HepG2 (cell line): Measurements from ENCODE around the gene CDK2AP2. TPM values are rescaled to one million over a fixed set of nuclear protein-coding genes. Genes with fewer than 3 reads are reported as not detected.
A peak's percentile ranks its signal among the peaks of the same experiment; 100 is the strongest.

Experiments used
- ARNT2 ChIP-seq: sonication (generic); formaldehyde crosslinking; IDR thresholded peaks from 2 replicates; pipeline ENCODE4 v1.8.0; 2022; ENCODE audit warnings: mild to moderate bottlenecking, low read depth, missing genetic modification reagents, moderate library complexity
- BORCS8-MEF2B ChIP-seq: sonication (generic); formaldehyde crosslinking; IDR thresholded peaks from 2 replicates; pipeline ENCODE4 v1.8.0; 2022; ENCODE audit warnings: mild to moderate bottlenecking, missing genetic modification reagents
- CHCHD3 ChIP-seq: sonication (generic); formaldehyde crosslinking; IDR thresholded peaks from 2 replicates; pipeline ENCODE4 v1.8.0; 2022; ENCODE audit warnings: mild to moderate bottlenecking, missing genetic modification reagents, moderate library complexity
- CHD2 ChIP-seq: IDR thresholded peaks from 2 replicates; pipeline ENCODE4 v1.6.1; 2011; ENCODE audit warnings: low read depth, low read length, improper control_type of control experiment
- HMGA1 ChIP-seq: sonication (generic); formaldehyde crosslinking; conservative IDR thresholded peaks from 2 replicates; pipeline ENCODE4 v1.4.0; 2020; ENCODE audit warnings: missing genetic modification reagents
- HNRNPL ChIP-seq: fragments of 200-400 bp; formaldehyde crosslinking; IDR thresholded peaks from 2 replicates; pipeline ENCODE4 v1.6.1; 2017; ENCODE audit warnings: mild to moderate bottlenecking, low read depth, low read length
- MATR3 ChIP-seq: sonication (generic); formaldehyde crosslinking; IDR thresholded peaks from 2 replicates; pipeline ENCODE4 v1.4.0; 2020; ENCODE audit warnings: missing genetic modification reagents
- MED1 ChIP-seq: sonication (generic); formaldehyde crosslinking; IDR thresholded peaks from 2 replicates; pipeline ENCODE4 v1.4.0; 2020; ENCODE audit warnings: missing genetic modification reagents
- NAIF1 ChIP-seq: sonication (generic); formaldehyde crosslinking; IDR thresholded peaks from 2 replicates; pipeline ENCODE4 v1.5.0; 2020; ENCODE audit warnings: mild to moderate bottlenecking, missing genetic modification reagents, borderline replicate concordance
- NCOR1 ChIP-seq: fragments of 200-600 bp; sonication (generic); IDR thresholded peaks from 2 replicates; pipeline ENCODE4 v1.7.0; 2017; ENCODE audit warnings: antibody characterized with exemption, low read length, borderline replicate concordance
- PHB2 ChIP-seq: fragments of 450-650 bp; IDR thresholded peaks from 2 replicates; pipeline ENCODE4 v1.6.1; 2018; ENCODE audit not compliant: partially characterized antibody
- SOX5 ChIP-seq: IDR thresholded peaks from 2 replicates; pipeline ENCODE4 v1.6.1; 2016; ENCODE audit warnings: borderline replicate concordance
- SP140L ChIP-seq: sonication (generic); formaldehyde crosslinking; IDR thresholded peaks from 2 replicates; pipeline ENCODE4 v1.4.0; 2020; ENCODE audit warnings: missing genetic modification reagents, borderline replicate concordance
- TCF7 ChIP-seq: sonication (generic); IDR thresholded peaks from 2 replicates; pipeline ENCODE4 v1.6.1; 2016; ENCODE audit warnings: antibody characterized with exemption, low read depth
- TOE1 ChIP-seq: sonication (generic); formaldehyde crosslinking; IDR thresholded peaks from 2 replicates; pipeline ENCODE4 v1.4.0; 2020; ENCODE audit warnings: mild to moderate bottlenecking, missing genetic modification reagents
- ZNF10 ChIP-seq: sonication (generic); formaldehyde crosslinking; IDR thresholded peaks from 2 replicates; pipeline ENCODE4 v1.4.0; 2020; ENCODE audit warnings: mild to moderate bottlenecking, low read depth, missing genetic modification reagents, borderline replicate concordance
- ZNF225 ChIP-seq: sonication (generic); formaldehyde crosslinking; IDR thresholded peaks from 2 replicates; pipeline ENCODE4 v1.4.0; 2020; ENCODE audit warnings: mild to moderate bottlenecking, missing genetic modification reagents
- ZNF772 ChIP-seq: sonication (generic); formaldehyde crosslinking; IDR thresholded peaks from 2 replicates; pipeline ENCODE4 v1.5.0; 2020; ENCODE audit warnings: mild to moderate bottlenecking, missing genetic modification reagents
- ZNF773 ChIP-seq: sonication (generic); formaldehyde crosslinking; IDR thresholded peaks from 2 replicates; pipeline ENCODE4 v1.4.0; 2020; ENCODE audit warnings: missing genetic modification reagents, borderline replicate concordance
- polyA plus RNA-seq, 8 experiments: library from polyadenylated mRNA; depleted of rRNA in 3 of 8; stranded (reverse) in 7 of 8; unstranded in 1 of 8; fragments of >200 nt; fragmentation: Illumina TruSeq in 4 of 8; extraction: Trizol in 4 of 8; gene quantifications; 2 replicates each; pipeline versions ENCODE4 v1.2.1 to v1.2.3, GENCODE V29; 2011 to 2016; ENCODE audit warnings: low read depth in 4 of 8, missing spikeins in 1 of 8, mixed read lengths in 1 of 8; ENCODE audit not compliant: insufficient read depth in 1 of 8
- total RNA-seq, 5 experiments: library from RNA; depleted of rRNA; stranded (reverse); fragments of >200 nt; fragmentation: Illumina TruSeq; extraction: Trizol; gene quantifications; 2 replicates each; pipeline ENCODE4 v1.2.3, GENCODE V29; 2016; ENCODE audit warnings: low read depth in 1 of 5
- TF ChIP-seq, protein P1 (sequence below): IDR thresholded peaks from 2 replicates; pipeline ENCODE4 v1.6.1; 2016; ENCODE audit warnings: missing compliant biosample characterization, missing genetic modification reagents, borderline replicate concordance
- TF ChIP-seq, protein P2 (sequence below): sonication (generic); formaldehyde crosslinking; IDR thresholded peaks from 2 replicates; pipeline ENCODE4 v1.4.0; 2020; ENCODE audit warnings: mild to moderate bottlenecking, missing genetic modification reagents
- TF ChIP-seq, protein P3 (sequence below): sonication (generic); formaldehyde crosslinking; IDR thresholded peaks from 2 replicates; pipeline ENCODE4 v1.4.0; 2020; ENCODE audit warnings: missing genetic modification reagents; ENCODE audit errors: not compliant biosample characterization
- TF ChIP-seq, protein P4 (sequence below): sonication (generic); formaldehyde crosslinking; IDR thresholded peaks from 2 replicates; pipeline ENCODE4 v1.4.0; 2020; ENCODE audit warnings: missing genetic modification reagents
- TF ChIP-seq, protein P5 (sequence below): sonication (generic); formaldehyde crosslinking; IDR thresholded peaks from 2 replicates; pipeline ENCODE4 v1.5.0; 2020; ENCODE audit warnings: mild to moderate bottlenecking, missing genetic modification reagents

CDK2AP2 gene
- total and polyA plus RNA-seq, 2 of the 13 experiments (the other 11 are each of a cell fraction or from before 2014, with no cell fraction given) = 15.0 to 23.2 TPM

DNA sequence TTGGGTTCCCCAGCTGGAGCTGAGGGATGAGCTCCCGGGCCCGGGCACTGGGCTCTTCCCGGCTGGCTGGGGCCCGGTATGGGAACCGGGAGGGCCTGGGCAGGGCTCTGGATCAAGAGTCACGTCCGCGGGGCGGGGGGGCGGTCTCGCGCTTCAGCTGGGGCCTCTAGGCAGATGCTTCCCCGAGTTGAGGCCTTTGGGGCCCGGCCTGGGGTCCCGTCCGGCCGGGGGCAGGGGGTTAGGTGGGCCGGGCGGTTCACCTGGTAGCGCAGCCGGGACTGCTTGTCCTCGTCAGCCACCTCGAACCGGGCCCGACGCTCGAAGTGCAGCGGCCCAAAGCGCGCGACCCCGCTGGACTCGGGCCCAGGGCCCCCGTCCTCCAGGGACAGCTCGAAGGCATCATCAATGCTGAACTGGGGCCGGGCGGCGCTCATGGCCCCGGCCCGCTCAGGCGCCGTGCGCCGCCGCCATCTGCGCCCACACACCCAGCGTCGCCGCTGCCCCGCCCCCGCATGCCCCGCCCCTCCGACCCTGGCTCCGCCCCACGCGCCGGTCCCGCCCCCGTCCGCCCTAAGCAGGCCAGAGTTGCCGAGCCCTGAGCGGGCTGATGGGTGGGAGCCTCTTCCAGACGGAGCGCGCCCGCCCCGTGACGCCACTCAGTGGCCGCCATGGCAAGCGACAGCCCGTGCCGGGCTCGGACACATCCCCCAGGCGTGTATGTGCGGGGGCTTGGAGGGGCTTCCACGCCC lies 39.0 kb downstream of the CDK2AP2 start, which contains the start of gene TMEM134 (continued):
- no peak for TF ChIP-seq SP140L (CRISPR knock-in tag)
- TF ChIP-seq ARNT2 = no peak; the same call in 1 of the 2 replicates
- no peak for TF ChIP-seq TOE1 (CRISPR knock-in tag)
- no peak for TF ChIP-seq HNRNPL
- TF ChIP-seq CHD2 = 0 out of 2 replicates have a peak, but pooled peaks have one; percentile 26
- no peak for TF ChIP-seq TCF7
- TF ChIP-seq ZNF10 (CRISPR knock-in tag) = no peak
- no peak; the same call in 1 of the 2 replicates for TF ChIP-seq ZNF772 (CRISPR knock-in tag)
- TF ChIP-seq BORCS8-MEF2B (CRISPR knock-in tag) = peak; percentile 63
- no peak for TF ChIP-seq NAIF1 (CRISPR knock-in tag)
- TF ChIP-seq ZNF225 (CRISPR knock-in tag) = no peak
- TF ChIP-seq MED1 = peak; percentile 67
- TF ChIP-seq, protein P1, sequence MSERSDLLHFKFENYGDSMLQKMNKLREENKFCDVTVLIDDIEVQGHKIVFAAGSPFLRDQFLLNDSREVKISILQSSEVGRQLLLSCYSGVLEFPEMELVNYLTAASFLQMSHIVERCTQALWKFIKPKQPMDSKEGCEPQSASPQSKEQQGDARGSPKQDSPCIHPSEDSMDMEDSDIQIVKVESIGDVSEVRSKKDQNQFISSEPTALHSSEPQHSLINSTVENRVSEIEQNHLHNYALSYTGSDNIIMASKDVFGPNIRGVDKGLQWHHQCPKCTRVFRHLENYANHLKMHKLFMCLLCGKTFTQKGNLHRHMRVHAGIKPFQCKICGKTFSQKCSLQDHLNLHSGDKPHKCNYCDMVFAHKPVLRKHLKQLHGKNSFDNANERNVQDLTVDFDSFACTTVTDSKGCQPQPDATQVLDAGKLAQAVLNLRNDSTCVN (CRISPR knock-in tag) = no peak
- TF ChIP-seq CHCHD3 (CRISPR knock-in tag) = peak; percentile 15; the same call in 1 of the 2 replicates
- no peak for TF ChIP-seq PHB2
- TF ChIP-seq, protein P2, sequence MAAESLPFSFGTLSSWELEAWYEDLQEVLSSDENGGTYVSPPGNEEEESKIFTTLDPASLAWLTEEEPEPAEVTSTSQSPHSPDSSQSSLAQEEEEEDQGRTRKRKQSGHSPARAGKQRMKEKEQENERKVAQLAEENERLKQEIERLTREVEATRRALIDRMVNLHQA (CRISPR knock-in tag) = no peak
- TF ChIP-seq MATR3 (CRISPR knock-in tag) = no peak
- TF ChIP-seq NCOR1 = no peak
- TF ChIP-seq, protein P3, sequence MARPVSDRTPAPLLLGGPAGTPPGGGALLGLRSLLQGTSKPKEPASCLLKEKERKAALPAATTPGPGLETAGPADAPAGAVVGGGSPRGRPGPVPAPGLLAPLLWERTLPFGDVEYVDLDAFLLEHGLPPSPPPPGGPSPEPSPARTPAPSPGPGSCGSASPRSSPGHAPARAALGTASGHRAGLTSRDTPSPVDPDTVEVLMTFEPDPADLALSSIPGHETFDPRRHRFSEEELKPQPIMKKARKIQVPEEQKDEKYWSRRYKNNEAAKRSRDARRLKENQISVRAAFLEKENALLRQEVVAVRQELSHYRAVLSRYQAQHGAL (CRISPR knock-in tag) = no peak
- TF ChIP-seq, protein P4, sequence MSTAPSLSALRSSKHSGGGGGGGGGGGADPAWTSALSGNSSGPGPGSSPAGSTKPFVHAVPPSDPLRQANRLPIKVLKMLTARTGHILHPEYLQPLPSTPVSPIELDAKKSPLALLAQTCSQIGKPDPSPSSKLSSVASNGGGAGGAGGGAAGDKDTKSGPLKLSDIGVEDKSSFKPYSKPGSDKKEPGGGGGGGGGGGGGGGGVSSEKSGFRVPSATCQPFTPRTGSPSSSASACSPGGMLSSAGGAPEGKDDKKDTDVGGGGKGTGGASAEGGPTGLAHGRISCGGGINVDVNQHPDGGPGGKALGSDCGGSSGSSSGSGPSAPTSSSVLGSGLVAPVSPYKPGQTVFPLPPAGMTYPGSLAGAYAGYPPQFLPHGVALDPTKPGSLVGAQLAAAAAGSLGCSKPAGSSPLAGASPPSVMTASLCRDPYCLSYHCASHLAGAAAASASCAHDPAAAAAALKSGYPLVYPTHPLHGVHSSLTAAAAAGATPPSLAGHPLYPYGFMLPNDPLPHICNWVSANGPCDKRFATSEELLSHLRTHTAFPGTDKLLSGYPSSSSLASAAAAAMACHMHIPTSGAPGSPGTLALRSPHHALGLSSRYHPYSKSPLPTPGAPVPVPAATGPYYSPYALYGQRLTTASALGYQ (CRISPR knock-in tag) = no peak
- no peak; the same call in 1 of the 2 replicates for TF ChIP-seq SOX5
- TF ChIP-seq HMGA1 (CRISPR knock-in tag) = no peak
- TF ChIP-seq, protein P5, sequence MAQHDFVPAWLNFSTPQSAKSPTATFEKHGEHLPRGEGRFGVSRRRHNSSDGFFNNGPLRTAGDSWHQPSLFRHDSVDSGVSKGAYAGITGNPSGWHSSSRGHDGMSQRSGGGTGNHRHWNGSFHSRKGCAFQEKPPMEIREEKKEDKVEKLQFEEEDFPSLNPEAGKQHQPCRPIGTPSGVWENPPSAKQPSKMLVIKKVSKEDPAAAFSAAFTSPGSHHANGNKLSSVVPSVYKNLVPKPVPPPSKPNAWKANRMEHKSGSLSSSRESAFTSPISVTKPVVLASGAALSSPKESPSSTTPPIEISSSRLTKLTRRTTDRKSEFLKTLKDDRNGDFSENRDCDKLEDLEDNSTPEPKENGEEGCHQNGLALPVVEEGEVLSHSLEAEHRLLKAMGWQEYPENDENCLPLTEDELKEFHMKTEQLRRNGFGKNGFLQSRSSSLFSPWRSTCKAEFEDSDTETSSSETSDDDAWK (CRISPR knock-in tag) = no peak
- no peak for TF ChIP-seq ZNF773 (CRISPR knock-in tag)
